Breast epithelium (tissue), 4 donors: ENCODE results near the gene HBE1. TPM values are rescaled to one million over a fixed set of nuclear protein-coding genes. Genes with fewer than 3 reads are reported as not detected.

Source experiments
- DNase-seq, 2 donors: peaks; one replicate each; pipeline ENCODE4 v3.0.0-alpha.2; 2019; ENCODE audit warnings: low spot score in 2 of 2
- H3K27ac ChIP-seq, 2 donors: fragments of 200-600 bp; sonication (generic) in 1 of 2; one replicate each; pipeline ENCODE4 v1.5.1; 2016 to 2019; ENCODE audit warnings: mild to moderate bottlenecking in 1 of 2
- H3K27me3 ChIP-seq, 2 donors: fragments of 200-600 bp; sonication (generic) in 1 of 2; one replicate each; pipeline versions ENCODE4 v1.5.1 to v1.6.0; 2017 to 2019; ENCODE audit warnings: control low read depth in 1 of 2, mild to moderate bottlenecking in 1 of 2
- H3K36me3 ChIP-seq: fragments of 200-600 bp; one replicate; pipeline ENCODE4 v1.5.1; 2019
- H3K4me1 ChIP-seq, 2 donors: fragments of 200-600 bp; sonication (generic); one replicate each; pipeline ENCODE4 v1.5.1; 2016 to 2019; ENCODE audit warnings: control low read depth in 1 of 2
- H3K4me3 ChIP-seq, 3 donors: fragments of 200-600 bp; sonication (generic); 1 replicate in 2 of 3; 2 replicates in 1 of 3; pipeline ENCODE4 v1.5.1; 2016 to 2019; ENCODE audit warnings: mild to moderate bottlenecking in 3 of 3, moderate library complexity in 2 of 3
- H3K9me3 ChIP-seq, 2 donors: fragments of 200-600 bp; sonication (generic) in 1 of 2; one replicate each; pipeline ENCODE4 v1.5.1; 2016 to 2019; ENCODE audit warnings: control low read depth in 1 of 2
- POLR2A ChIP-seq: fragments of 450-650 bp; IDR thresholded peaks from one replicate; pipeline ENCODE4 v1.6.1; 2016; ENCODE audit warnings: antibody characterized with exemption, mild to moderate bottlenecking, moderate library complexity
- POLR2AphosphoS5 ChIP-seq, 3 donors: sonication (generic); formaldehyde crosslinking; IDR thresholded peaks; one replicate each; pipeline ENCODE4 v1.6.1; 2017; ENCODE audit warnings: antibody characterized with exemption in 3 of 3
- intact Hi-C: fragments of 100-400 bp; cut with DNase I; formaldehyde crosslinking; loops from one replicate; pipeline ENCODE4 v1.15.1; 2023; ENCODE audit warnings: low total_unique reads
- total RNA-seq, 3 donors: library from RNA; depleted of rRNA; stranded (reverse); fragments of >200 nt; gene quantifications; one replicate each; pipeline ENCODE4 v1.1.0, GENCODE V29; 2016
- TF ChIP-seq, protein P1 (sequence below), 3 donors: fragments of 450-650 bp; IDR thresholded peaks; one replicate each; pipeline ENCODE4 v1.5.1; 2016 to 2017; ENCODE audit warnings: antibody characterized with exemption in 3 of 3, mild to moderate bottlenecking in 3 of 3, moderate library complexity in 3 of 3

The HBE1 gene
- total RNA-seq, 3 donors from 2014 or later: not detected

DNA sequence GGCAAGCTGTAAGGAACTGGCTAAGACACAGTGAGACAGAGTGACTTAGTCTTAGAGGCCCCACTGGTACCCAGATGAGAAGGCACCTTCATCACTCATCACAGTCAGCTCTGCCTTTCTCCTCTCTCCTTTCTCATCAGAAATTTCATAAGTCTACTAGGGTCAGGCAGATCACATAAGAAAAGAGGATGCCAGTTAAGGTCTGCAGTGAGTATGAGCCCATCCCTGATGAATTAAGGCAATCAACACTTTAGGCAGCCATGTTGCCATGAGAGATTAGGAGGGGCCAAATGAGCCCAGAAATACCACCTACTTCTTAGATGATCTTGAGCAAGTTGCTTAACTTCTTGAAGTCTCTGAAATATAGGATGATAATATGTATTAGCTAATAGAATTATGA, 11.9 kb upstream of the HBE1 start:
- Histone ChIP-seq H3K27me3 (no peaks in the 10 kb centered on the region), H3K4me3 (no peak overlapping the region), H3K27ac (no peak overlapping the region), H3K4me1 (no peaks in the 10 kb centered on the region), H3K9me3 (no peaks in the 10 kb centered on the region), H3K36me3 (no peaks in the 10 kb centered on the region)
- no peak for DNase-seq
- TF ChIP-seq POLR2AphosphoS5 (IDR thresholded peaks at IDR 0.05): no peak
- TF ChIP-seq POLR2A: no peak
- TF ChIP-seq, protein P1, sequence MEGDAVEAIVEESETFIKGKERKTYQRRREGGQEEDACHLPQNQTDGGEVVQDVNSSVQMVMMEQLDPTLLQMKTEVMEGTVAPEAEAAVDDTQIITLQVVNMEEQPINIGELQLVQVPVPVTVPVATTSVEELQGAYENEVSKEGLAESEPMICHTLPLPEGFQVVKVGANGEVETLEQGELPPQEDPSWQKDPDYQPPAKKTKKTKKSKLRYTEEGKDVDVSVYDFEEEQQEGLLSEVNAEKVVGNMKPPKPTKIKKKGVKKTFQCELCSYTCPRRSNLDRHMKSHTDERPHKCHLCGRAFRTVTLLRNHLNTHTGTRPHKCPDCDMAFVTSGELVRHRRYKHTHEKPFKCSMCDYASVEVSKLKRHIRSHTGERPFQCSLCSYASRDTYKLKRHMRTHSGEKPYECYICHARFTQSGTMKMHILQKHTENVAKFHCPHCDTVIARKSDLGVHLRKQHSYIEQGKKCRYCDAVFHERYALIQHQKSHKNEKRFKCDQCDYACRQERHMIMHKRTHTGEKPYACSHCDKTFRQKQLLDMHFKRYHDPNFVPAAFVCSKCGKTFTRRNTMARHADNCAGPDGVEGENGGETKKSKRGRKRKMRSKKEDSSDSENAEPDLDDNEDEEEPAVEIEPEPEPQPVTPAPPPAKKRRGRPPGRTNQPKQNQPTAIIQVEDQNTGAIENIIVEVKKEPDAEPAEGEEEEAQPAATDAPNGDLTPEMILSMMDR (IDR thresholded peaks at IDR 0.05): no peak
- intact Hi-C loops: no loop called here

DNA sequence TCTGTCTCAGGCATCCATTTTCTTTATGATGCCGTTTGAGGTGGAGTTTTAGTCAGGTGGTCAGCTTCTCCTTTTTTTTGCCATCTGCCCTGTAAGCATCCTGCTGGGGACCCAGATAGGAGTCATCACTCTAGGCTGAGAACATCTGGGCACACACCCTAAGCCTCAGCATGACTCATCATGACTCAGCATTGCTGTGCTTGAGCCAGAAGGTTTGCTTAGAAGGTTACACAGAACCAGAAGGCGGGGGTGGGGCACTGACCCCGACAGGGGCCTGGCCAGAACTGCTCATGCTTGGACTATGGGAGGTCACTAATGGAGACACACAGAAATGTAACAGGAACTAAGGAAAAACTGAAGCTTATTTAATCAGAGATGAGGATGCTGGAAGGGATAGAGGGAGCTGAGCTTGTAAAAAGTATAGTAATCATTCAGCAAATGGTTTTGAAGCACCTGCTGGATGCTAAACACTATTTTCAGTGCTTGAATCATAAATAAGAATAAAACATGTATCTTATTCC, 10.9 kb upstream of the HBE1 start:
- H3K27ac ChIP-seq: no peak overlapping the region
- no peaks in the 10 kb centered on the region for H3K27me3 ChIP-seq
- H3K4me3 ChIP-seq: no peak overlapping the region
- no peak for TF ChIP-seq POLR2A
- intact Hi-C loops: no loop called here
- H3K9me3 ChIP-seq: no peaks in the 10 kb centered on the region
- no peaks in the 10 kb centered on the region for H3K36me3 ChIP-seq
- DNase-seq: no peak
- H3K4me1 ChIP-seq: no peaks in the 10 kb centered on the region

DNA sequence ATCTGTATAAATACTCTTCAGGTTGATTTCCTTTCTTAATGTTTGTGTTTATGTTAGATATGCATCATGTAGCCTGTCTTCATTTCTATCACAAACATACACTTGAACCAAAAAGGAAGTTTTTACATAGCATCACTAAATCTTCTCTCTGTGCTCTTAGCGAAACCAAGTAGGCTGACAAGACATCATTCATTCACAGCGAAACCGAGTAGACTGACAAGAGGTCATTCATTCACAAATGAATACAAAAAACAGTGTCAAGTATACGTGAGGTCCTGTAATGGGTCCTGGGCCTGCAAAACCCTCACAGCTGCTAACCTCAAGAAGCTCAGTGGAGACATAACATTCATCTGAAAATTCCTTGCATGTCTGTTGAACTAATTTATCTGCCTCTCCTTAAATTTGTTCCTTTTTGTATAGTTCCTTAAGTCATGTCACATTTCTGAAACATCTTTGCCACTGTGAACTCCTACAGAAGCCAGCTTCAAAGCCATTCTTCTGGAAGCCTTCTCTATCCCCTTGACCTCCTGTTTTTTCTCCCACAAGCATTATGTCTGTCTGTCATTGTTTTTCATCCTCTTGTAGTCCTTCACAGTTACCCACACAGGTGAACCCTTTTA, 9.8 kb upstream of the HBE1 start:
- Histone ChIP-seq H3K27me3 (no peaks in the 10 kb centered on the region), H3K4me1 (no peaks in the 10 kb centered on the region), H3K27ac (no peak overlapping the region), H3K9me3 (no peaks in the 10 kb centered on the region), H3K4me3 (no peak overlapping the region), H3K36me3 (no peaks in the 10 kb centered on the region)
- no peak for DNase-seq
- intact Hi-C loops: no loop called here
- TF ChIP-seq POLR2AphosphoS5 (IDR thresholded peaks at IDR 0.05): no peak
- TF ChIP-seq, protein P1 (IDR thresholded peaks at IDR 0.05): no peak
- TF ChIP-seq POLR2A: no peak

- H3K4me1 ChIP-seq: no peaks in the 10 kb centered on the region
- H3K27me3 ChIP-seq: no peaks in the 10 kb centered on the region
- H3K27ac ChIP-seq: no peak overlapping the region
- intact Hi-C loops: no loop called here
- TF ChIP-seq POLR2A: no peak
- TF ChIP-seq, protein P1 (IDR thresholded peaks at IDR 0.05): no peak
- TF ChIP-seq POLR2AphosphoS5 (IDR thresholded peaks at IDR 0.05): no peak
- no peak for DNase-seq
- no peaks in the 10 kb centered on the region for H3K9me3 ChIP-seq
- no peaks in the 10 kb centered on the region for H3K36me3 ChIP-seq
- H3K4me3 ChIP-seq: no peak overlapping the region
These were observed 8.2 kb upstream of the HBE1 start for GRCh38 chr11:5277807-5278382.

DNA sequence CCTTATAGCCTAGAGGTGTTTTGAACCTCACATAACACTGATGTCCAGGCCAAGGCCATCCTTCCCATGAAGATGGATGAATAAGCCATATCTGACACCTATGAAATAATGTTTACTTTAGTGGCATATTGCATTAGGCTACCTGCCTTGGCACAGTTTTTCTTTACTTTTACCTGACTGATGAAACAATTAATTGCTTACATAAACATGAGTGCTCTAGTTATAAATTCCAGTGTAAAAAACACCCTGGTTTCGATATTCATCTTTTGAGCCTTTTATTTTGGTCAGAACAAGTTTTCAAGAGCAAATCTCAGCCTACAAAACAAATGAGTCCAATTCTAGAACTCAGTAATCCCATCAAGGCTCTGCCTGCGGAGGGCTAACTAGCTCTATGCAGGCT, 7.0 kb upstream of the HBE1 start:
- Histone ChIP-seq H3K36me3 (no peaks in the 10 kb centered on the region), H3K4me1 (no peaks in the 10 kb centered on the region), H3K9me3 (no peaks in the 10 kb centered on the region), H3K27me3 (no peaks in the 10 kb centered on the region), H3K27ac (no peak overlapping the region), H3K4me3 (no peak overlapping the region)
- intact Hi-C loops: no loop called here
- TF ChIP-seq, protein P1 (IDR thresholded peaks at IDR 0.05): no peak
- no peak for TF ChIP-seq POLR2AphosphoS5 (IDR thresholded peaks at IDR 0.05)
- no peak for TF ChIP-seq POLR2A
- no peak for DNase-seq
